HG03565 (cell line): ENCODE data around the gene PDE7B.
"Not testable (repeated sequence)": the region's sequence is repeated elsewhere in the genome, so short reads cannot be mapped to it uniquely, and the experiment has no call there.

Experiments
- ATAC-seq: cut with Tn5 transposase; IDR thresholded peaks from one replicate; pipeline ENCODE4 v1.9.1; 2021; ENCODE audit warnings: mild to moderate bottlenecking, moderate library complexity; ENCODE audit not compliant: unreplicated experiment

The PDE7B gene

GRCh38 chr6:135842618-135843392, 8.7 kb upstream of the PDE7B start:
- ATAC-seq, result no peak

GRCh38 chr6:135850882-135851281, 619 bp upstream of the PDE7B start:
- ATAC-seq, result no peak

- ATAC-seq, result no peak
These were observed 1.2 kb downstream of the PDE7B start for GRCh38 chr6:135852746-135853145.

- no peak for ATAC-seq
These were observed 1.7 kb downstream of the PDE7B start for GRCh38 chr6:135853227-135853626.

GRCh38 chr6:135853986-135854385, 2.5 kb downstream of the PDE7B start:
- no peak for ATAC-seq

- peak; percentile 66 for ATAC-seq
These were observed 3.3 kb downstream of the PDE7B start for GRCh38 chr6:135854799-135855198.

GRCh38 chr6:135858931-135859330, 7.4 kb downstream of the PDE7B start:
- ATAC-seq, result no peak

GRCh38 chr6:135860361-135860760, 8.9 kb downstream of the PDE7B start:
- no peak for ATAC-seq

- peak; percentile 85 for ATAC-seq
These were observed 9.7 kb downstream of the PDE7B start for GRCh38 chr6:135861189-135861588.

GRCh38 chr6:135864929-135865328, 13.4 kb downstream of the PDE7B start:
- not testable (repeated sequence) for ATAC-seq

- ATAC-seq, result no peak
These were observed 15.1 kb downstream of the PDE7B start for GRCh38 chr6:135866445-135867123.

- ATAC-seq, result no peak
These were observed 15.8 kb downstream of the PDE7B start for GRCh38 chr6:135867332-135867731.

GRCh38 chr6:135869857-135870256, 18.4 kb downstream of the PDE7B start:
- ATAC-seq, result no peak

GRCh38 chr6:135870722-135871121, 19.2 kb downstream of the PDE7B start:
- ATAC-seq, result no peak

GRCh38 chr6:135871296-135871695, 19.8 kb downstream of the PDE7B start:
- ATAC-seq, result no peak

- no peak for ATAC-seq
These were observed 20.4 kb downstream of the PDE7B start for GRCh38 chr6:135871878-135872277.

- ATAC-seq, result no peak
These were observed 23.9 kb downstream of the PDE7B start for GRCh38 chr6:135875446-135875845.

- no peak for ATAC-seq
These were observed 24.6 kb downstream of the PDE7B start for GRCh38 chr6:135876058-135876457.

GRCh38 chr6:135877666-135878065, 26.2 kb downstream of the PDE7B start:
- no peak for ATAC-seq

GRCh38 chr6:135880066-135880972, 28.8 kb downstream of the PDE7B start:
- ATAC-seq, result peak; percentile 82

GRCh38 chr6:135883045-135883444, 31.5 kb downstream of the PDE7B start:
- ATAC-seq, result no peak
